ENCODE results near the gene XPNPEP1. TPM values are rescaled to one million over a fixed set of nuclear protein-coding genes. Genes with fewer than 3 reads are reported as not detected.

The XPNPEP1 gene
- total RNA-seq, 4 donors from 2014 or later = 64.9 to 97.7 (median 81.9) TPM

DNA sequence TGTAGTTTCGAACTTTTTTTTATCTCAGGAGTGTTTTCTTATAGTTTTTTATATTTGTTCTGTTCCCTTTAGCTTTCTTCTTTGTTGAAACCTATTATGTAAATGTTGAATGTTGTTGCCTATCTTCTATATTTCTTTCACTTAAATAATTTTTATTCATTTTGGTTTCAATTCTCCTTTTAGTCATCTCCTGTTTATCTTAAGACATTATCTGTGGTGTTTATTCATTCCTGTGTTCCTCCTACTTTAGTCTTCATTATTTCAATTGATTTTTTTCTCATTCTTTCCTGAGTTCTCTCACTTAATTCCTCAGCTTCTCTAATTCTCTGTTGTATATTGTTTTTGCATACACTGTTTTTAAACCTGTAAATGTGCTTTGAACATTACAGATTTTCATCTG, 64.1 kb downstream of the XPNPEP1 start:
- TF ChIP-seq CTCF (IDR thresholded peaks at IDR 0.05; ENCODE audit: low read depth) = no peak

DNA sequence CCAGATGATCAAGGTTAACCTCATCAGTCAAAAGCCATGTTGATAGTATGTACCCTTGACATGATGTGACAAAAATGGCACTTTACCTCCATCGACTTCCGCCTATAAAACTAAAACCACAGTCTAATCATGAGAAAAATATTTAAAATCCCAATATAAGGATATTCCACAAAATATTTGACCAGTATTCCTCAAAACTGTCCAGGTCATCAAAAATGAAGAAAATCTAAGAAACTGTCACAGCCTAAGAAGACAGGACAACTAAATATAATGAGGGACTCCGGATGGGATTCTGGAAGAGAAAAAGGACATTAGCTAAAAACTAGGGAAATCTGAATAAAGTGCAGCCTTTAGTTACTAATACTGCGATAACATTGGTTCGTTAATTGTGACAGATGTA, 67.6 kb downstream of the XPNPEP1 start:
- TF ChIP-seq CTCF (IDR thresholded peaks at IDR 0.05; ENCODE audit: low read depth) = no peak

GRCh38 chr10:109853921-109854320, 69.4 kb downstream of the XPNPEP1 start:
- no peak for TF ChIP-seq CTCF (IDR thresholded peaks at IDR 0.05; ENCODE audit: low read depth)

- no peak for TF ChIP-seq CTCF (IDR thresholded peaks at IDR 0.05; ENCODE audit: low read depth)
Measured at GRCh38 chr10:109852475-109853037, 70.8 kb downstream of the XPNPEP1 start.

GRCh38 chr10:109851616-109852474, 71.5 kb downstream of the XPNPEP1 start:
- no peak for TF ChIP-seq CTCF (IDR thresholded peaks at IDR 0.05; ENCODE audit: low read depth)

- no peak for TF ChIP-seq CTCF (IDR thresholded peaks at IDR 0.05; ENCODE audit: low read depth)
Measured at GRCh38 chr10:109846832-109847231, 76.5 kb downstream of the XPNPEP1 start.

- TF ChIP-seq CTCF (IDR thresholded peaks at IDR 0.05; ENCODE audit: low read depth) = no peak
Measured at GRCh38 chr10:109845308-109845707, 78.0 kb downstream of the XPNPEP1 start.
